Right lobe of liver (tissue), 6 donors: ENCODE results near the gene B3GNT7. TPM values are rescaled to one million over a fixed set of nuclear protein-coding genes. Genes with fewer than 3 reads are reported as not detected.

ENCODE experiments used
- ATAC-seq, 4 donors: fragments of 200-7000 bp; cut with Tn5 transposase; one replicate each; pipeline ENCODE4 v1.9.1; 2020; ENCODE audit warnings: mild to moderate bottlenecking in 4 of 4, moderate library complexity in 4 of 4
- DNase-seq, 3 donors: peaks; one replicate each; pipeline ENCODE4 v3.0.0-alpha.2; 2020
- H3K27ac ChIP-seq, 3 donors: fragments of 200-600 bp; one replicate each; pipeline ENCODE4 v1.8.0; 2022
- H3K27me3 ChIP-seq, 2 donors: fragments of 200-600 bp; one replicate each; pipeline ENCODE4 v1.8.0; 2022
- H3K36me3 ChIP-seq, 4 donors: fragments of 200-600 bp; sonication (generic) in 1 of 4; one replicate each; pipeline versions ENCODE4 v1.5.1 to v1.8.0; 2017 to 2022; ENCODE audit warnings: control low read depth in 1 of 4
- H3K4me1 ChIP-seq, 4 donors: fragments of 200-600 bp; sonication (generic) in 1 of 4; one replicate each; pipeline versions ENCODE4 v1.5.1 to v1.8.0; 2017 to 2022; ENCODE audit warnings: control low read depth in 1 of 4
- H3K4me3 ChIP-seq, 3 donors: fragments of 200-600 bp; one replicate each; pipeline ENCODE4 v1.8.0; 2022
- H3K9me3 ChIP-seq, 4 donors: fragments of 200-600 bp; sonication (generic) in 1 of 4; one replicate each; pipeline versions ENCODE4 v1.5.1 to v1.8.0; 2017 to 2022; ENCODE audit warnings: control low read depth in 1 of 4
- CTCF ChIP-seq, 4 donors: fragments of 200-600 bp in 3 of 4; fragments of 450-650 bp in 1 of 4; IDR thresholded peaks; one replicate each; pipeline versions ENCODE4 v1.5.1 to v1.8.0; 2016 to 2022; ENCODE audit warnings: antibody characterized with exemption in 4 of 4, mild to moderate bottlenecking in 2 of 4
- POLR2A ChIP-seq: fragments of 450-650 bp; IDR thresholded peaks from one replicate; pipeline ENCODE4 v1.6.1; 2017; ENCODE audit warnings: antibody characterized with exemption, mild to moderate bottlenecking
- WGBS: methylation state at CpG from one replicate; pipeline ENCODE4 v1.1.6; 2018; ENCODE audit warnings: low coverage, low lambda C conversion rate; ENCODE audit not compliant: insufficient coverage; ENCODE audit errors: missing lambda C conversion rate; 5-methylcytosine and 5-hydroxymethylcytosine counted together
- intact Hi-C, 2 donors: fragments of 100-400 bp; cut with DNase I; formaldehyde crosslinking; loops; one replicate each; pipeline versions ENCODE4 v1.11.2 to v1.14.1; 2022
- total RNA-seq, 6 experiments: library from RNA; depleted of rRNA in 2 of 6; stranded (reverse); fragments of >200 nt in 2 of 6; fragmentation: NEBNext Ultra II Directional in 3 of 6; extraction: Animal tissue kit (Norgen Biotek cat#: 25700) in 3 of 6; gene quantifications; one replicate each; pipeline versions ENCODE4 v1.1.0 to v1.2.4, GENCODE V29; 2016 to 2023
- donor health status: DM: no; HTN: yes; CAD: no.
- donor health status: DM: no; HTN: no; CAD: no.
- donor health status: DM: no; HTN: no; CAD: no.
- donor health status: DM: no; HTN: yes; CAD: no.
- donor health status: DM: no; HTN: yes; CAD: no.

Gene B3GNT7
- total RNA-seq, 6 experiments from 2014 or later, result 0.73 to 5.3 (median 0.96) TPM

GRCh38 chr2:231422056-231422455, 26.5 kb downstream of the B3GNT7 start:
- Histone ChIP-seq H3K36me3 (no peaks in the 10 kb centered on the region), H3K4me1 (no peaks in the 10 kb centered on the region), H3K27me3 (no peaks in the 10 kb centered on the region), H3K4me3 (no peak overlapping the region), H3K27ac (no peak overlapping the region), H3K9me3 (no peaks in the 10 kb centered on the region)
- no peak for DNase-seq
- TF ChIP-seq CTCF (IDR thresholded peaks at IDR 0.05) (no peak), POLR2A (no peak)
- intact Hi-C loops, result no loop called here
- WGBS, result 87% methylated on average over 2 of the region's 2 CpGs
- no peak for ATAC-seq

- no peaks in the 10 kb centered on the region for H3K36me3 ChIP-seq
- no peak for TF ChIP-seq CTCF (IDR thresholded peaks at IDR 0.05)
- no peak for TF ChIP-seq POLR2A
- no peaks in the 10 kb centered on the region for H3K4me1 ChIP-seq
- ATAC-seq, result no peak
- 93% methylated on average over 8 of the region's 10 CpGs for WGBS
- DNase-seq, result no peak
- H3K27me3 ChIP-seq, result no peaks in the 10 kb centered on the region
- H3K9me3 ChIP-seq, result no peaks in the 10 kb centered on the region
- no peak overlapping the region for H3K4me3 ChIP-seq
- no peak overlapping the region for H3K27ac ChIP-seq
- intact Hi-C loops, result no loop called here
These were observed 27.7 kb downstream of the B3GNT7 start for GRCh38 chr2:231423176-231423575.

- Histone ChIP-seq H3K9me3 (no peaks in the 10 kb centered on the region), H3K27ac (no peak overlapping the region), H3K4me3 (no peak overlapping the region), H3K36me3 (no peaks in the 10 kb centered on the region), H3K4me1 (no peaks in the 10 kb centered on the region), H3K27me3 (no peaks in the 10 kb centered on the region)
- intact Hi-C loops, result no loop called here
- DNase-seq (no peak), ATAC-seq (no peak)
- no peak for TF ChIP-seq POLR2A
- TF ChIP-seq CTCF (IDR thresholded peaks at IDR 0.05), result no peak
- 14% methylated on average over 2 of the region's 8 CpGs for WGBS
These were observed 29.8 kb downstream of the B3GNT7 start for GRCh38 chr2:231425291-231425810.

GRCh38 chr2:231425811-231426703, 30.5 kb downstream of the B3GNT7 start:
- intact Hi-C loops, result no loop called here
- H3K27ac ChIP-seq, result no peak overlapping the region
- TF ChIP-seq CTCF (IDR thresholded peaks at IDR 0.05) (no peak), POLR2A (no peak)
- H3K4me1 ChIP-seq, result no peaks in the 10 kb centered on the region
- H3K4me3 ChIP-seq, result no peak overlapping the region
- H3K36me3 ChIP-seq, result no peaks in the 10 kb centered on the region
- ATAC-seq (peak in 1 of 4 donors; percentile 33), DNase-seq (no peak)
- no peaks in the 10 kb centered on the region for H3K27me3 ChIP-seq
- WGBS, result 72% methylated on average over 7 of the region's 21 CpGs
- H3K9me3 ChIP-seq, result no peaks in the 10 kb centered on the region
